Right hindlimb (tissue), 1 donor: Measurements from ENCODE around the gene ORM1.
"Not testable (repeated sequence)": the region's sequence is repeated elsewhere in the genome, so short reads cannot be mapped to it uniquely, and the experiment has no call there.

Source experiments
- DNase-seq: peaks from one replicate; pipeline ENCODE4 v3.0.0-alpha.2; 2018

The ORM1 gene

DNA sequence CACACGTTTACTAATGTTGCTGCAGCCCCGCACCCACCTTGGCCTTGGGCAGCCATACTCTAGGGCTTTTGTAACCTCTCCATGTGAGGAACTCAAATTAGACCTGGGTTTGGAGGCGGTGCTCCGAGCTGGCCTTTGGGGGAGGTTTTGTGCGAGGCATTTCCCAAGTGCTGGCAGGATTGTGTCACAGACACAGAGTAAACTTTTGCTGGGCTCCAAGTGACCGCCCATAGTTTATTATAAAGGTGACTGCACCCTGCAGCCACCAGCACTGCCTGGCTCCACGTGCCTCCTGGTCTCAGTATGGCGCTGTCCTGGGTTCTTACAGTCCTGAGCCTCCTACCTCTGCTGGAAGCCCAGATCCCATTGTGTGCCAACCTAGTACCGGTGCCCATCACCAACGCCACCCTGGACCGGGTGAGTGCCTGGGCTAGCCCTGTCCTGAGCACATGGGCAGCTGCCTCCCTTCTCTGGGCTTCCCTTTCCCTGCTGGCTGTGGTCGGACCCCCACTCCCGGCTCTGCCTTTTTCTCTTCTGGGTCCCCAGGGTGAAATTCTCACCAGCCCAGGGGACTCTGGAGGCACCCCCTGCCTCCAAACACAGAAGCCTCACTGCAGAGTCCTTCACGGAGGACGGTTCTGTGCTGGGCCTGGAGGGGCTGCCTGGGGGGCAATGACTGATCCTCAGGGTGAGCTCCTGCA lies at the start of gene ORM1:
ORM1 (plus strand) TSS at position 268 of the 701 bp plus-strand sequence; CDS start at position 304, 36 bp downstream.
- not testable (repeated sequence) for DNase-seq

- peak; percentile 12 for DNase-seq
These were observed 49.4 kb upstream of the ORM1 start for GRCh38 chr9:114273461-114273881.

- DNase-seq = peak; percentile 7
These were observed 48.7 kb upstream of the ORM1 start for GRCh38 chr9:114274217-114274616.

DNA sequence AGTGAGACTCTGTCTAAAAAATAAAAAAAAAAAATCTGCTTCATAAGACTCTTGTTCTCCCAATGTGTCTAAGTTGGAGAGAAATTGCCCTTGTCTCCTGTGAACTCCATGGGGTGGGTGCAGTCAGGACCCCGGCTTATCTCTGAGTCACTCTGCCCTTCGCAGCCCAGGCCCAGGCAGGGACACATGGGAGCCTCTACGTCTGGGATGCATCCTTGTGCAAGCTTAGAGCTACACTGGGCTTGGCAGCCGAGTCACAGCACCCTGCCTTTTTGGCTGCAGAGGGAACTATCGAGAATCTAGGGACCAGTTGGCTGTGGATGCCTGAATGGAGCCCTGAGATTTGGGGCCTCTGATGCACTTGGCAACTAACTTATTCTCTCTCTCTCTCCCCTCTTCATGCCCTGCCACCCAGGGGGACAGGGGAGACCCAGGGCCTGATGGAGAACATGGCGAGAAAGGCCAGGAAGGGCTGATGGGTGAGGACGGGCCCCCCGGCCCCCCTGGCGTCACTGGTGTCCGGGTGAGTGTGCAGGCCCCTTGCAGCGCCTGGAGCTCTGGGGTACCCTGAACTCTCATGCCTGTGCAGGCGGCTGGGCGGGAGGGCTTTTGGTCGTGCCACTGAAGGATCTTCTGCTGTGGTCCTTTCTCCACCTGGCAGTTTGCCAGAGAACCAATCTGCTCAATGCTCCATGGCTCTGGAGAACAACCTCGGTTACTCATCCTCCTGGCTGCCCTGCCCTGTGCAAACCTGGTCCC lies 47.5 kb upstream of the ORM1 start:
- peak; percentile 22 for DNase-seq

- DNase-seq = peak; percentile 60
These were observed 45.7 kb upstream of the ORM1 start for GRCh38 chr9:114276908-114277821.

DNA sequence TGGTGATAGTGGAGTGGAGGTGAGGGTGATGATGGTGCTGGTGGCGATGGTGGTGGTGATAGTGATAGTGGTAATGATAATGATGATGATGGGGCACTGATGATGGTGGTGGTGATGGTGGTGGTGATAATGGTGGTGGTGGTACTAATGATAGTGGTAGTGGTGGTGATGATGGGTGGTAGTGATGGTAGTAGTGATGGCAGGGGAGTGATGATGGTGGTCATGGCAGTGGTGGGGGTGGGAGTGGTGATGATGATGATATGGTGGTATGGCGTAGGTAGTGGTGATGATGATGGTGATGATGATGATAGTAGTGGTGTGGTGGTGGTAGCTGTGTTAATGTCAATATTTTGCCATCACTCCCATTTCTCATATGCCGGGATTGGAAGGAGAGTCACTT lies 44.5 kb upstream of the ORM1 start:
- peak; percentile 12 for DNase-seq

DNA sequence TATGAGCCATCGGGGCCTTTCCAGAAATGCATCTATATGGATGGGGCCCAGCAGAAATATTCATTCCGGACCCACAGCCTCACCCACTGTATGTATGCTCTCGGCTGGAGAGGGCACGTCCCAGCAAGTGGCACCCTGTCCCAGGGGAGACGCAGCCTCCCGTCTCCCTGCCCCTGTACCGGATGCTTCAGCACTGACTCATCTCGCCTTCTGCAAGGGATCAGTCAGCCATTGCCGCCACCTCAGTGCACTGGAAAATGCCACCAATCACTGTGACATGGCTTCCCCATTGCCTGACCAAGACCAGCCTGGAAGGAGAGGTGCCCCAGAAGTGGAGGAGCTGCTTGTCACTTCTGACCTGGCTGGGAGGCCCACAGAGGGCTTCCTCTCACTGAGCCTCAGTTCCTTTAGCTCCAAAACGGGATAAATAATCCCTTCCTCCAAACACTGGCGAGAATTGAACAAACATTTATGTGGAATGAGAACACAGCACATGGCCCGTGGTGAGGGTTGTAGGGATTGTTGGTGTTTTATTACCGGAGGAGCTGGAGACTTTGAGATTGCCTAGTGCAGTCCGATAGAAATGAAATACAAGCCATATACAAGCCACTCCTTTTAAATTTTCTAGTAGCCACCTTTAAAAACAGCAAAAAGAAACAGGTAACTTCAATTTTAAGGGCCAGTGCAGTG lies 43.9 kb upstream of the ORM1 start:
- peak; percentile 26 for DNase-seq

DNA sequence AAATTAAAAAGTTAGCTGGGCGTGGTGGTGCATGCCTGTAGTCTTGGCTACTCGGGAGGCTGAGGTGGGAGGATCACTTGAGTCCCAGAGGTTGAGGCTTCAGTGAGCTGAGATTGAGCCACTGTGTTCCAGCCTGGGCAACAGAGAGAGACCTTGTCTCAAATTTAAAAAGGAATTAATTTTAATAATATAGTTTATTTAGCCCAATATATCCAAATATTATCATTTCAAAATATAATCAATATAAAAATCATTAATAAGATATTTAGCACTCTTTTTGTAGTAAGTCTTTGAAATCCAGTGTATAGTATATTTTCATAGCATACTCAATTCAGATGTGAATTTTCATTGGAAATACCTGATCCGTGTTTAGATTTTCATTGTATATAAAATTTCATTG lies 43.2 kb upstream of the ORM1 start:
- peak; percentile 6 for DNase-seq

DNA sequence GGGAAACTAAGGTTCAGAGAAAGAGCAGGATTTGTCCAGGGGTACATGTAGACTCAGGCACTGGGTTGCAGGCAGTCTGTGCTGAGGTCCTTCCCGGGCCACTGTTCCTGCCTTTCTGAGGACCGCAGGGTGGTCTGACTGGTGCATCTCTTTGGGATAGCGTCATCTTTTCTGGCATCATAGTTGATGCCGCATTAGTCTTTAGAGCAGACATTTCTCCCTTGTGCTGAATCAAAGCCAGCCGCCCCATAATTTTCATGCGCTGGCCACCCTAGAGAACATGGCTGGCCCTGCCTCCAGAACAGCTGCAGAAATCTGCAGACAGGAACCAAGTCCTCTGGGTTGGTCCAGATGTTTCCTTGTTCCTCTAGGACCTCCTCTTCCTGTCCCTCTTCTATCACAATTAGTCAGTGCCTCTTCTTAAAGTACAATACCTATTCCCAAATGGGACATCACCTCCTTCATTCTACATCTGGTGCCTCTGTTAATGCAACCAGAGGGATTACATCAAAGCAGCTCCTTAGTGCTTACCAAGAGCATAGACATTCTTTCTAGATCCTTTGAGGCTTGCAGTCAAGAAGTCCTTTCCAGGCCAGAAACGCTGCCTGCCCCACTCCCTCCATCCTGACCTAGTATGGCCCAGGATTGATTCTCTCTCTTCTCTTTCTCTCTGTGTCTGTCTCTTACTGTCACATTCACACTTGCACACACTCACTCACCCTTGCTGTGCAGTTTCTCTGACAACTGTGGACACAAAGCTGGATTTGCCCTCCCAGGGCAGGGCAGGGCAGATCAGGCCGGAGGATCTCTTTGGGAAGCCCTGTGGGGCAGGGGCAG lies 42.0 kb upstream of the ORM1 start:
- DNase-seq = peak; percentile 84

DNA sequence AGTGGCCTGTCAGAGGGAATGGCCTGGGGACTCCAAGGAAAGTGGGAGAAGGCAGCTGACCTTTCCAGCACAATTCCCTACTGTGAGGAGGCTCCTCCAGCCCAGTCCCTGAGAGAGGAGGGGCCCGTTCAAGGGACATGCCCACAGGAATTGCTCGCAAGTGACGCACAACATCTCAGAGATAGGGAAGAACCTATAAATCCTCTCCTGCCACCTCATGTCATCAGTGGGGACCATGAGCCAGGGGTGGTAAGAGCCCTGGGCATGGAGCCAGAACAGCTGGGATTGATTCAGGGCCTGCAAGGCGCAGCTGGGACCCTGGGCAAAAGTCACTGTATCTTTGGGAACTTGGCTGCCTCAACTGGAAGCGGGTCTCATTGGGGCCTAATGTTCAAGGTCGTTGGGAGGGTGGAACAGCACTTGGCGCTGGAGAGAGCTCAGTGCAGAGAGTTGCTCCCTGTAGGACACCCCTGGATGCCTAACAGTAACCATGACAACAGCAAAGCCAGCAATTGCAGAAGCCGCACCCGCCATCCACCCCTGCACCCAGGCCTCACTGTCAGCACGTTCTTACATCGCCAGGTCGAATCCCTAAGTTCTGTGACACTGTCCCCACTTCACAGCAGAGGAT lies 41.3 kb upstream of the ORM1 start:
- peak; percentile 89 for DNase-seq

DNA sequence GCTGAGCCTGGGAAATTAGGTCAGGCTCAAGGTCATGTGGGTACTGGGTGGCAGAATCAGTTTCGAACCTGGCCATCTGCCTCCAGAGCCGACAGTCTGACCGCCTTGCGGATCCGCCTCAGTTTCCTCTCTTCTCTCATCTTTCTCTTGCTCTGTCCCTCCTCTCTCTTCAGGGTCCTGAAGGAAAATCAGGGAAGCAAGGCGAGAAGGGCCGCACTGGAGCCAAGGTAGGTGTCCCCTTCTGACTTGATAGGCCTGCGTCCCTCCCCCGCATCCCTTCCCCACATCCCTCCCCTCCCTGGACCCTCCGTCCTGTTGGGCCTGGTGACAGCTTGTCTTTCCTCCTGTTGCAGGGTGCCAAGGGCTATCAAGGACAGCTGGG lies 40.8 kb upstream of the ORM1 start:
- DNase-seq = no peak

DNA sequence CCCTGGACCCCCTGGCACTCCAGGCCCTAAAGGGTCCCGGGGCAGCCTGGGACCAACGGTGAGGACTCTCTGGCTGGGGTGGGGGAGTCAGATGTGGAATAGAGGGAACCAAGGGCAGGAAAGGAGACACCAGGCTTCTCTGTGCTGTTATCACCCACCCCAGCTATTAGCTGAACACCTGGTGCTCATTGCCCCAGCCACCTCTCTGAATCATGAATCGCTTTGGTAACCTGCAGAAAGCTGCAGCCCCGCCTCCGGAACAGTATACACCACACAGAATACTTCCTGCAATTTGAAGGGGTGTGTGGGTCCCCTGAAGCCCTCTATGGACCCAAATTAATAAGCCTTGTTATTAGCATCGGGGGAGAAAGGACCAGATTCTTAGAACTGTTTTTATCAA lies 40.4 kb upstream of the ORM1 start:
- DNase-seq = peak; percentile 29

DNA sequence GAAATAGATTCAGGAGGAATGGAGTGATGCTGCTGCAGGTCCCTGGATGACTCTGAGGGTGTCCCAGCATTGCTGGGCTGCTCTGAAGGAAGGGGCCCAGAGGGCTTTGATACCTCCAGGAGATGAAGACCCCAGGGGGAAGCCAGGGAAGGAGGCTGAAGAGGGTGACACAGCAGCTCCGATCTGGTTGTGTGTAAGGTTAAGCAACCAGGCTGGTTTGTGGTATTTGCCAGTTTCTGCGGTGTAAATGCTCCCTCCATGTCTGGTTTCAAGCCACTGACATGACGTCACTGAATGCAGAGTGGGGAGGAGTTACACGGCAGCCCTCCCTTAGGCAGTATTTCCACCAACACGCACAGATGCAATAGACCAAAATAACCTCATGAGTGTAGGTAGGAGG lies 40.0 kb upstream of the ORM1 start:
- DNase-seq = peak; percentile 65

DNA sequence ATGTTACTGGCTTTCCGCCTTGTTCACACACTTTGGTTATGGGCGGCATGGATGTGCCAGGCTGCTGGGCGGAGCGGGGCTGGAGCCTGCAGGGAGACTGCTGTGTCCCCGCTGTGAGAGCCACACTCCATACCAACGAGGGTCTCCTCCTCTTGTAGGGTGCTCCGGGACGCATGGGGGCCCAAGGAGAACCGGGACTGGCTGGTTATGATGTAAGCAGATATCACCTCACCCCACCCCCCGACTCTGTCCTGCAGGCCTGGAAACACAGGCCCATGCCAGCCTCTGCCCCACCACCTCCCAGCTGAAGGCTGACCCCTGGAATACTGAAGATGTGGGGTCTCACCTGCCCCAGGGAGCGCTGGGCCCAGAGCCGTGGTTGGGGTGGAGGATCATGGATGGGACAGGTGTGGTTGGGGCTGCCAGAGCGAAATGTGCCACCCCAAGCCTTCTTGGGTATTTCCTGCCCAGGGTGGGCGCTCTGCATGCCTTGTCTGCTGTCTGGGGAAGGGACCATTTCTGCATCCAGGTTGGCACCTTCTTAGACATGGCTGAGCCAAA lies 39.3 kb upstream of the ORM1 start:
- DNase-seq = peak; percentile 28

- DNase-seq = peak; percentile 21
These were observed 38.4 kb upstream of the ORM1 start for GRCh38 chr9:114284316-114285060.

GRCh38 chr9:114285166-114285867 lies 37.6 kb upstream of the ORM1 start:
- peak; percentile 84 for DNase-seq

GRCh38 chr9:114286146-114286679 lies 36.7 kb upstream of the ORM1 start:
- peak; percentile 8 for DNase-seq

DNA sequence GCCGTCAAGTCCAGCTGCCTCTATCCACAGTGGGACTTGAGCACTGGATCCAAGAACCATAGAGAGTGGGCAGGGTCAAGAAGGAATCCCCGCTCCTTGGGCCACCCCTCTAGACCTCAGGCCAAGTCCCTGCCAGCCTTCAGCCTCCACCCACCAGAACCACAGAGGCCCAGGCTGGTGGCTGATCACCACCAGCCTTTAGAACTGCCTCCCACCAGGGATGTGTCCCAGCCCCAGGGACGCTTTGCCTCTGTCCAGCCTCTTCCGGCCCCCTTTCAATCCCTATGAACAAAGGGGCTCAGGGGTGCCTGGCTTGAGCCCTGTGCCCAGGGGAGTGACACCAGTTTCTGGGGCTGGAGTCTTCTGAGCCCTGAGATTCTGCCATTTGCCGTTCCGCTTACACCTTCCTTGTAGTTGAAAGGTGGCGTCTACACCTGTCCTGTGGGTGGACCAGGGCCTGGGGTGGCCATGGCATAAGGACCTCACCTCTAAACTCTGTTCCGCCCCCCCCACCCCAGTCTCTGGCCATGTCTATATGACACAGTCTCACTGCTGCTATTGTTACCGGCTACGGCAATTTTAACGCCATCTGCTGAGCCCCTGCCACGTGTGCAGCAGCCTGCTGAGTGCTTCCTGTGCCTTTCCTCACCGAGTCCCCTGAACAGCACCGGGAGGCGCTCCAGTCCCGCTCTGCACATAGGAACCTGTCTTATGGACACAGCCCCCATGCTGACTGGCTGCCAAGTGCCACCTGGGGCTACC lies 35.7 kb upstream of the ORM1 start:
- peak; percentile 38 for DNase-seq
